ENCODE data around the gene PRAC1.

The PRAC1 gene

DNA sequence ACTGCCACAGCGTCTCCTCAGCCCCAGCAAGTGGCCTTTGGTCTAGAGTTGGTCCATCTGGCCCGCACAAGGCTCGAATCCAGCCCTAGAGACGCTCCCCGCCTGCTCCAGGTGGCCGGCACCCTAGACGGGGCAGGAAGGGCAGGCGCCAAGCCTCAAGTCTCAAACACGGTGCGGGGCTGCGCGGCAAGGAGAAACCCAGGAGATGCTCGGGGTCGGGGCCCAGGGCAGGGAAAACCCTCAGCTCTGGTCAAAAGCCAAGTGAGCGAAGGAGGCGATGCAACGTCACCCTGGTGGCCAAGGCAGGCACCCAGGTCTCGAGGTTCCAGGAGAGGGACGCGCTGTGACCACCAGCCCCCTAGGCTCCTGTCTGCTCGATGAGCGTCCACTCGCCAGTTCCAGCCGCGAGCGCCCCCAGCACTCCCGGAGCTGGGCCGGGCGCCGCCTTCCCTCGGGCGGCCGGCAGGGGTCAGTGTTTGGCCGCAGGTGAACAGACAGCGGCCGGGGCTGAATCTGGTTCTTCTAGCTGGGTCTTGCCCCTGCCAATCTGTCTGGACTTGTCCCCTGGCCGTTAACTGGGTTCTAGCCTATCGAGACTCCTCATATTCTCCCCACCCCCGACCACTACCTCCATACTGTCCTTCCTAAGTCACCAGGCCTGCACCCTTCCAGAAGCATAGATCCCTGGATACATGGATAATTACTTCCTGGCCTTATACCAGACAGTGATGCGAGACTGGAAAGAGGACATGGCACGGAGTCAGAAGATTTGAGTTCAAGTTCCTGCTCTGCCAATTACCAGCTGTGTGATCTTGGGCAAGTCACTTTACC, 44.0 kb downstream of the PRAC1 start:
- DNase-seq (ENCODE audit: low spot score) = peak; percentile 86
- in situ Hi-C loops (cut with MboI; ENCODE audit: low pct_unique_long_range_greater_than_20kb, low sequenced_read_pairs, unreplicated experiment) = loop anchor here (25.0 kb wide), 1 partner anchor 209 kb away; the partner anchor contains the start of gene ATP5MC1
- TF ChIP-seq, protein P1, sequence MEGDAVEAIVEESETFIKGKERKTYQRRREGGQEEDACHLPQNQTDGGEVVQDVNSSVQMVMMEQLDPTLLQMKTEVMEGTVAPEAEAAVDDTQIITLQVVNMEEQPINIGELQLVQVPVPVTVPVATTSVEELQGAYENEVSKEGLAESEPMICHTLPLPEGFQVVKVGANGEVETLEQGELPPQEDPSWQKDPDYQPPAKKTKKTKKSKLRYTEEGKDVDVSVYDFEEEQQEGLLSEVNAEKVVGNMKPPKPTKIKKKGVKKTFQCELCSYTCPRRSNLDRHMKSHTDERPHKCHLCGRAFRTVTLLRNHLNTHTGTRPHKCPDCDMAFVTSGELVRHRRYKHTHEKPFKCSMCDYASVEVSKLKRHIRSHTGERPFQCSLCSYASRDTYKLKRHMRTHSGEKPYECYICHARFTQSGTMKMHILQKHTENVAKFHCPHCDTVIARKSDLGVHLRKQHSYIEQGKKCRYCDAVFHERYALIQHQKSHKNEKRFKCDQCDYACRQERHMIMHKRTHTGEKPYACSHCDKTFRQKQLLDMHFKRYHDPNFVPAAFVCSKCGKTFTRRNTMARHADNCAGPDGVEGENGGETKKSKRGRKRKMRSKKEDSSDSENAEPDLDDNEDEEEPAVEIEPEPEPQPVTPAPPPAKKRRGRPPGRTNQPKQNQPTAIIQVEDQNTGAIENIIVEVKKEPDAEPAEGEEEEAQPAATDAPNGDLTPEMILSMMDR (IDR thresholded peaks at IDR 0.05; ENCODE audit: extremely low read depth, insufficient read depth, missing control alignments) = peak; percentile 96

DNA sequence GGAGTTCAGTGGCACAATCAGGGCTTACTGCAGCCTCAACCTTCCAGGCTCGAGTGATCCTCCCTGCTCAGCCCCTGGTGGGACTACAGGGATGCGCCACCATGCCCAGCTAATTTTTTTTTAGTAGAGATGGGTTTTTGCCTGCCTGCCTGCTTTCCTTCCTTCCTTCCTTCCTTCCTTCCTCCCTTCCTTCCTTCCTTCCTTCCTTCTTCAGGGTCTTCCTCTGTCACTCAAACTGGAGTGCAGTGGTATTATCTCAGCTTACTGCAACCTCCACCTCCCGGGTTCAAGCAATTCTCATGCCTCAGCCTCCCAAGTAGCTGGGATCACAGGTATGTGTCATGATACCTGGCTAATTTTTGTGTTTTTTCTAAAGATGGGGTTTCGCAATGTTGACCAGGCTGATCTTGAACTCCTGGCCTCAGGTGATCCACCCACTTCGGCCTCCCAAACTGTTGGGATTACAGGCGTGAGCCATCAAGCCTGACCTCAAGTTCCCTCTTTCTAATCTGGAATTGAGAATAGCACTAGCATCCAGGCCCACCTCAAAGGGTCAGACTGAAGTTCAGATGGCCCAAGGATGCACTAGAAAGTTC, 45.3 kb downstream of the PRAC1 start:
- TF ChIP-seq, protein P1 (IDR thresholded peaks at IDR 0.05; ENCODE audit: extremely low read depth, insufficient read depth, missing control alignments) = no peak

DNA sequence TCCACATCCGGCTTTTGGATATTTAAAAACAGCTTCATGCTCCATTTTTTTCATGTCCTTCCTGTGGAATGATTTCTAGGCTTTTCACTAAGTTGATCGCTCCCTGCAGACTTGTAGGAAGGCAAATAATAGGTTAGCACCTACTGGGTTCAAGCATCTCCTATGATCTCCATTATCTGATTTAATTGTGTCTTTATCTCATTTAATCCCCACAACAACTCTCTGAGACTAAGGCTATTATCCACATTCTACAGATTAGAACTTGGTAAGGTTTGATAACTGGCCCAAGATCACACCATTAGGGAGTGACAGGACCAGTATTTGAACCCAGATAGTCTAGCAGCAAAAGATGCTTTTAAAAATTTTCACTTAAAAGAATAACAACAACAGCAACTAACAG, 50.0 kb downstream of the PRAC1 start:
- TF ChIP-seq, protein P1 (IDR thresholded peaks at IDR 0.05; ENCODE audit: extremely low read depth, insufficient read depth, missing control alignments) = no peak
- in situ Hi-C loops (cut with MboI; ENCODE audit: low pct_unique_long_range_greater_than_20kb, low sequenced_read_pairs, unreplicated experiment) = no loop called here

More for the DNA sequence above, 45.3 kb downstream of the PRAC1 start:
- DNase-seq (ENCODE audit: low spot score) = no peak
- in situ Hi-C loops (cut with MboI; ENCODE audit: low pct_unique_long_range_greater_than_20kb, low sequenced_read_pairs, unreplicated experiment) = loop anchor here (25.0 kb wide), 1 partner anchor 210 kb away; the partner anchor contains the start of gene ATP5MC1

More for the DNA sequence above, 50.0 kb downstream of the PRAC1 start:
- no peak for DNase-seq (ENCODE audit: low spot score)

All from GM13977 (cell line).